Ovary (tissue), 9 donors: Measurements from ENCODE around the gene RFX1. TPM values are rescaled to one million over a fixed set of nuclear protein-coding genes. Genes with fewer than 3 reads are reported as not detected.

Experiments
- DNase-seq, 5 donors: peaks; one replicate each; pipeline ENCODE4 v3.0.0-alpha.2; 2019 to 2020
- H3K27ac ChIP-seq, 2 donors: fragments of 200-600 bp; one replicate each; pipeline versions ENCODE4 v1.5.1 to v1.8.0; 2019 to 2022
- H3K27me3 ChIP-seq: fragments of 200-600 bp; one replicate; pipeline ENCODE4 v1.8.0; 2022
- H3K36me3 ChIP-seq: fragments of 200-600 bp; sonication (generic); one replicate; pipeline ENCODE4 v1.5.1; 2019
- H3K4me1 ChIP-seq: one replicate; pipeline ENCODE4 v1.8.1; 2013; ENCODE audit warnings: mild to moderate bottlenecking, moderate library complexity; ENCODE audit not compliant: insufficient read depth
- H3K4me3 ChIP-seq: fragments of 200-600 bp; sonication (generic); one replicate; pipeline ENCODE4 v1.5.1; 2017
- H3K9me3 ChIP-seq, 2 donors: fragments of 200-600 bp in 1 of 2; sonication (generic) in 1 of 2; one replicate each; pipeline versions ENCODE4 v1.5.1 to v1.8.1; 2013 to 2019; ENCODE audit warnings: mild to moderate bottlenecking in 1 of 2, moderate library complexity in 1 of 2
- EP300 ChIP-seq: sonication (generic); formaldehyde crosslinking; IDR thresholded peaks from one replicate; pipeline ENCODE4 v1.6.1; 2017; ENCODE audit warnings: antibody characterized with exemption
- POLR2A ChIP-seq: fragments of 450-650 bp; IDR thresholded peaks from one replicate; pipeline ENCODE4 v1.6.1; 2017; ENCODE audit warnings: antibody characterized with exemption, mild to moderate bottlenecking, moderate library complexity
- WGBS, 3 donors: extraction: QIAGEN DNeasy Blood & Tissue Kit in 1 of 3; methylation state at CpG; one replicate each; pipeline versions ENCODE4 v1.1.5 to v1.1.7; 2013 to 2017; 5-methylcytosine and 5-hydroxymethylcytosine counted together
- intact Hi-C, 4 donors: fragments of 100-400 bp; cut with DNase I; formaldehyde crosslinking; loops; one replicate each; pipeline versions ENCODE4 v1.11.0 to v1.15.1; 2022 to 2023
- polyA plus RNA-seq, 2 donors: library from polyadenylated mRNA; stranded (reverse); fragments of 200-250 nt in 1 of 2; fragments of 350-450 nt in 1 of 2; fragmentation: Illumina TruSeq in 1 of 2; extraction: RNeasy Lipid Tissue Mini Kit (QIAGEN cat#74804) in 1 of 2; gene quantifications; one replicate each; pipeline ENCODE4 v1.2.3, GENCODE V29; 2013 to 2014
- total RNA-seq, 7 donors: library from RNA; depleted of rRNA in 2 of 7; stranded (reverse); fragments of >200 nt in 2 of 7; fragmentation: NEBNext Ultra II Directional in 3 of 7; extraction: Animal tissue kit (Norgen Biotek cat#: 25700) in 3 of 7; gene quantifications; one replicate each; pipeline versions ENCODE4 v1.1.0 to v1.2.4, GENCODE V29; 2016 to 2023
- TF ChIP-seq, protein P1 (sequence below), 3 donors: fragments of 450-650 bp in 2 of 3; fragments of 200-600 bp in 1 of 3; IDR thresholded peaks; one replicate each; pipeline versions ENCODE4 v1.5.1 to v1.8.0; 2016 to 2022; ENCODE audit warnings: antibody characterized with exemption in 3 of 3, mild to moderate bottlenecking in 1 of 3
- donor health status: DM: no; HTN: no; CAD: no; lungs with moderate emphysema.
- donor health status: DM: no; HTN: no; CAD: no.
- donor health status: Bipolar disorder and iron deficiency.
- donor health status: DM: yes; HTN: yes; CAD: no.
- donor health status: DM: no; HTN: no; CAD: no.
- donor health status: DM: yes; HTN: yes; CAD: no.

RFX1 gene
- total and polyA plus RNA-seq, 9 donors = 1.2 to 16.1 (median 13.1) TPM

DNA sequence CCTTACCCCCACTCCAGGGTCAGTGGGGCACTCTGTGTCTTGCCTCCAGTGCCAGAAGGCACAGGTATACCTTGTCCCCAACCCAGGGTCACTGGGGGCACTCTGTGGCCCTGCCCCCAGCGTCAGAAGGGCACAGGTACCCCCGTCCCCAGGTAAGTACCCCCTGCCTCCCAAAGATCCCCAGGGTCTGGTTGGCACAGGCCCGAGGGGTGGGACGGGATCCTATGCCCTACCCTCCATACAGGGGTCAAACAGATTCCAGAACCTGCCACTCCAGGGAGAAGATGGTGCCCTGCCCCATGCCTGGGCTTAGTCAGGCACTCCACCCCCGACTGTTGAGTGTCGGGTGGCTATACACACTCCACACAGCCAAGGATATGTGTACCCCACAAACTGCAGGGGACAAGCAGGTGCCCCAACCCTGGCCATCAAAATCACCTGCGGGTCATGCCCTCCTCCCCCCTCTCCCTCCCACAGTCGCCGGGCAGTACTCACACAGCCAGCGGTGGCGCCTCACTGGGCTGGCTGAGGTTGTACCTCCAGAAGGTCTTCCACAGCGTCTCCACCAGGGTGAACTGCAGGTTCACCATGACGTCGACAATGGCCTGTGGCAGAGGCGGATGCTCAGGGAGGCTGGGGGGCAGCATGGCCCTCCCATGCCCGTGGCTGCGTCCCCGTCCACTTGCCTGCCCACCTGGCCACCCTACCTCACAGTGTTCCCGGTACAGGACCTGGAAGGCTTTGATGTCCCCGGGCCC is 40.0 kb downstream of the RFX1 start:
- DNase-seq = no peak
- no peaks in the 10 kb centered on the region for H3K36me3 ChIP-seq
- no peak overlapping the region for H3K4me3 ChIP-seq
- TF ChIP-seq, protein P1, sequence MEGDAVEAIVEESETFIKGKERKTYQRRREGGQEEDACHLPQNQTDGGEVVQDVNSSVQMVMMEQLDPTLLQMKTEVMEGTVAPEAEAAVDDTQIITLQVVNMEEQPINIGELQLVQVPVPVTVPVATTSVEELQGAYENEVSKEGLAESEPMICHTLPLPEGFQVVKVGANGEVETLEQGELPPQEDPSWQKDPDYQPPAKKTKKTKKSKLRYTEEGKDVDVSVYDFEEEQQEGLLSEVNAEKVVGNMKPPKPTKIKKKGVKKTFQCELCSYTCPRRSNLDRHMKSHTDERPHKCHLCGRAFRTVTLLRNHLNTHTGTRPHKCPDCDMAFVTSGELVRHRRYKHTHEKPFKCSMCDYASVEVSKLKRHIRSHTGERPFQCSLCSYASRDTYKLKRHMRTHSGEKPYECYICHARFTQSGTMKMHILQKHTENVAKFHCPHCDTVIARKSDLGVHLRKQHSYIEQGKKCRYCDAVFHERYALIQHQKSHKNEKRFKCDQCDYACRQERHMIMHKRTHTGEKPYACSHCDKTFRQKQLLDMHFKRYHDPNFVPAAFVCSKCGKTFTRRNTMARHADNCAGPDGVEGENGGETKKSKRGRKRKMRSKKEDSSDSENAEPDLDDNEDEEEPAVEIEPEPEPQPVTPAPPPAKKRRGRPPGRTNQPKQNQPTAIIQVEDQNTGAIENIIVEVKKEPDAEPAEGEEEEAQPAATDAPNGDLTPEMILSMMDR (IDR thresholded peaks at IDR 0.05) = no peak
- no peak overlapping the region for H3K27ac ChIP-seq
- intact Hi-C loops = no loop called here
- 87 to 94% (median 91%) methylated on average over 17 to 20 of the region's 20 CpGs for WGBS, 3 donors
- H3K27me3 ChIP-seq = no peaks in the 10 kb centered on the region
- H3K9me3 ChIP-seq = no peaks in the 10 kb centered on the region
- H3K4me1 ChIP-seq = no peaks in the 10 kb centered on the region

DNA sequence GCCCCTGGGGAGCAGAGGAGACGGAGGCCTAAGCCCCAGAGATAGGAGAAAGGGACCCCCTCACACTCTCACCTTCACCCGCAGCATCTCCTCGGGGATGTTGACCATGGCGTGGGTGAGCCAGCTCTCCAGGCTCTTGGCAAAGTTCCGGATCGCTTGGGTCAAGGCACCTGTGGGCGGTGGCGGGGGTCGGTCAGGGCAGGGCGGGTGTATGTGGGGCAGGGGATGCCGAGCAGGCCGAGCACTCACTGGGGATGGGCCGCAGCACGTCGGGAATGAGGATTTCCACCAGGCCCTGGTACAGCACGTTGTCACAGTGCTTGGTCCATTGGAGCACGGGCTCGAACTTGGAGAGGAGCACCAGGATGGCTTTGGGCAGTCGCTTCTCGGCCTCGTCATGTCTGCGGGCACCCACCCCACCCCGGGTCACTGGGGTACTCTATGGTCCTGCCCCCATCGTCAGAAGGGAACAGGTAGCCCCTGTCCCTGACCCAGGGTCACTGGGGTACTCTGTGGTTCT is 40.7 kb downstream of the RFX1 start:
- no peak overlapping the region for H3K4me3 ChIP-seq
- TF ChIP-seq, protein P1 (IDR thresholded peaks at IDR 0.05) = no peak
- TF ChIP-seq POLR2A (no peak), EP300 (no peak)
- intact Hi-C loops = no loop called here
- no peaks in the 10 kb centered on the region for H3K9me3 ChIP-seq
- WGBS, 3 donors = 86 to 90% (median 87%) methylated on average over 18 to 24 of the region's 24 CpGs
- H3K27ac ChIP-seq = no peak overlapping the region
- no peak for DNase-seq
- no peaks in the 10 kb centered on the region for H3K27me3 ChIP-seq
- H3K4me1 ChIP-seq = no peaks in the 10 kb centered on the region
- no peaks in the 10 kb centered on the region for H3K36me3 ChIP-seq

DNA sequence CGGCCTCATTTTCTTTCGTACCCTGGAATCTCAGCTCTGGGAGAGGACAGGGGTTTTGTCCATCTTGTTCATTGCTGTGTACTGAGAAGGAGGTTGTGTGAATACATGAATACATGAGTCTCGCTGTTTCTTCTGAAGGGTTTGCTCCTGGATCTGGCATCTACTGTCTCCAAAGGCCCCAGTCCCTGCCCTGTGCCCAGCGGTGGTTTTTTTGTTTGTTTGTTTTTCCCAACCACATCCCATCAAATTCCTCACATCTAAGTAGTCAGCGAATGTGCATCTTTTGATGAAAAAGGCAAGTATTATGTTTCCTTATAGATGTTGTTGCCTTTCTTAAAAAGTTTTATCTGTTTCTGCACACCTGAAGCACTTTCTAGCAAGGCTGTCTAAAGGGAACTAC is 41.3 kb downstream of the RFX1 start:
- Histone ChIP-seq H3K9me3 (no peaks in the 10 kb centered on the region), H3K27me3 (no peaks in the 10 kb centered on the region), H3K4me3 (no peak overlapping the region), H3K36me3 (no peaks in the 10 kb centered on the region), H3K4me1 (no peaks in the 10 kb centered on the region), H3K27ac (no peak overlapping the region)
- DNase-seq = no peak
- TF ChIP-seq EP300 = no peak
- TF ChIP-seq, protein P1 (IDR thresholded peaks at IDR 0.05) = no peak
- WGBS, 3 donors = 87 to 93% (median 88%) methylated on average over 5 of the region's 5 CpGs
- intact Hi-C loops = no loop called here

DNA sequence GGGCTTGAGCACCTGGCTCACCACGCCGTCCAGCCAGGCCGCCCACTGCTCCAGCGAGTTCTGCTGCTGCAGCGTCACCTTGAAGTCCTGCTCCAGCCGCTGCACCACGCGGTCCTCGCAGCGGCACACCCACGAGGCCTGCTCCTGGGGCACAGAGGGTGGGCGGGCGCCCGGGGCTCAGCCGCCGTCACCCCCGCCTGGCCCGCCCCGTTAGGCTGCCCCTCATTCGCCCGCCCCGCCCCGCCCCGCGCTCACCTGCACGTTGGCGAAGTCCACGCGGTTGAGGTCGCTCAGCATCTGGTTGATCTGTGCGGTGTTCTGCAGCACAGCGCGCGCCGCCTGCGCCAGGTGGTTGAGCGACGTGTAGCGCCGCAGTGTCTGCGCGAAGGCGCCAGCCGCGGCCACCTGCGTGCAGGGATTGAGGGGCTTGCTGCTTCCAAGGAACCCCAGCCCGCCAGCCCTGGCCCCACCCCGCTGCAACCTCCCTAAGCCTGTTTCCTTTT is 42.5 kb downstream of the RFX1 start:
- WGBS, 3 donors = 89 to 91% (median 89%) methylated on average over 32 to 48 of the region's 48 CpGs
- intact Hi-C loops = no loop called here
- Histone ChIP-seq H3K27me3 (no peaks in the 10 kb centered on the region), H3K4me3 (no peak overlapping the region), H3K27ac (no peak overlapping the region), H3K9me3 (no peaks in the 10 kb centered on the region), H3K4me1 (no peaks in the 10 kb centered on the region), H3K36me3 (no peaks in the 10 kb centered on the region)
- TF ChIP-seq POLR2A = no peak
- no peak for TF ChIP-seq EP300
- TF ChIP-seq, protein P1 (IDR thresholded peaks at IDR 0.05) = no peak
- peak in 1 of 5 donors; percentile 30 for DNase-seq
